HG02642 (cell line): ENCODE results near the gene PPP1R3G.
"Not testable (repeated sequence)": the region's sequence is repeated elsewhere in the genome, so short reads cannot be mapped to it uniquely, and the experiment has no call there.

Source experiments
- ATAC-seq: cut with Tn5 transposase; IDR thresholded peaks from one replicate; pipeline ENCODE4 v1.9.1; 2021; ENCODE audit warnings: mild to moderate bottlenecking; ENCODE audit not compliant: unreplicated experiment, poor library complexity

PPP1R3G gene

GRCh38 chr6:5084781-5085647 lies at the start of gene PPP1R3G:
TSS of gene PPP1R3G (plus strand) at chr6:5085341. CDS start at chr6:5085486, 145 bp downstream.
- peak; percentile 60 for ATAC-seq

GRCh38 chr6:5036269-5036668 lies 48.9 kb upstream of the PPP1R3G start:
- ATAC-seq: no peak

DNA sequence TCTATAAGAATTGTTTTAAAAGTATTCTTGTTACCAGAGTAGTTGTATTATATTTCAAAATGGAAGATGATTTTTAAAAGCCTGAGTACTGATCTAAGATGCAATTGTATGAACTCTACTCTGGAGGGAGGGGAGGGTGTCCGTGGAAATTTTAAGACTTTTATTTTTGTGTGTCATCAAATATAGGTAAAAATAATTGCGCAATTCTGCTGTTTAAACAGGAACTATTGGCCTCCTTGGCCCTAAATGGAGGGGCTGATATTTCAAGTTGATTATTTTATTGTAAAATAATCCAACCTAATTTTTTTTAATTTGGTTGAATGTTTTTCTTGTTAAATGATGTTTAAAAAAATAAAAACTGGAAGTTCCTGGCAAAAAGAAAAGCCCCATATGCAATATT lies 43.2 kb upstream of the PPP1R3G start:
- ATAC-seq: no peak

GRCh38 chr6:5042436-5042835 lies 42.7 kb upstream of the PPP1R3G start:
- no peak for ATAC-seq

DNA sequence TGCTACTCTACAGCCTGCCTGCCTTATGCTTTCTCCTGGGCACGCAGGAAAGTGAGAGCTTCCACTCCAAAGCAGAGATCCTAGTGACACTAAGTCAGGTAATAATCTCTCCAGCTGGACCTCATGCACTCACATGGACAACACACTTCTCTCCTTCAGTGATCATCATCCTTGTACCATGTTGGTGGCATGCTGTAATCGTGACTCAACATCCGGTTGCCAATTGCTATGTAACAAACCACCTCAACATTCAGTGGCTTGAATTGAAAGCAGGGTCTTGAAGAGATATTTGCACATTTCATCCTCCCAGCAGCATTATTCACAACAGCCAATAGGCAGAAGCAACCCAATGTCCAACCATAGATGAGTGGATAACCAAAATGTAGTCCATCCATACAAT lies 40.3 kb upstream of the PPP1R3G start:
- ATAC-seq: no peak

DNA sequence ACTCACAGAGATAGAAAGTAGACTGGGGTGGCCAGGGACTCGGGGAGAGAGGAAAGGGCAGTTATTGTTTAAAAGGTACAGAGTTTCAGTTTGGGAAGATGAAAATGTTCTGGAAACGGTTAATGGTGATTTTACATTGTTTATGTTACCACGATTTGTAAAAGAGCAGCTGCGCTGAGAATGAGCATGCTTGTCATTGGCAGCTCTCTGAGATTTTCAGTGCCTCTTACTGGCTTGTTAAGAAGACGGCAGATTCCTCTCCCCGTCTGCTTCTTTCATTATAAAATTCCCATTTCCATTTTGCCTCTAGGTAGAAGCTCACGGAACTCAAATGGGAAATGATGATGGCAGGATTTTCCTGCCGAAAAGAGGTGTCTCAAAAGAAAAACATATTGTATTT lies 39.7 kb upstream of the PPP1R3G start:
- no peak for ATAC-seq

DNA sequence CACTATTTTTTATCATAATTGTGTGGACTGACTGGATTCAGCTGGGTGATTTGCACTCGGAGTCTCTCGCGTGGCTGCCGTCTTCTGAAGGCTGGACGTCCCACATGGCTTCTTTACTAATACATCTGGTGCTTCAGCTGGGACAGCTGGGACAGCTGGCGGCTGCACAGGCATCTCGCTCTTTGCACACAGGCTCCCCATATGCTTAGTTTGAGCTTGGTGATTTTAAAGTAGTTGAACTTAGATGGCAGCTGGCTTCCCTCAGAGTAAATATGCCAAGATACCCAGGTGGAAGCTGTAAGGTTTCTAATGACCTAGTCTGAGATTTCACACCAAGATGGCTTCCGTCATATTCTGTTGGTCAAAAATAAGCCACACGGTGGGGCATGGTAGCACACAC lies 38.7 kb upstream of the PPP1R3G start:
- ATAC-seq: no peak

DNA sequence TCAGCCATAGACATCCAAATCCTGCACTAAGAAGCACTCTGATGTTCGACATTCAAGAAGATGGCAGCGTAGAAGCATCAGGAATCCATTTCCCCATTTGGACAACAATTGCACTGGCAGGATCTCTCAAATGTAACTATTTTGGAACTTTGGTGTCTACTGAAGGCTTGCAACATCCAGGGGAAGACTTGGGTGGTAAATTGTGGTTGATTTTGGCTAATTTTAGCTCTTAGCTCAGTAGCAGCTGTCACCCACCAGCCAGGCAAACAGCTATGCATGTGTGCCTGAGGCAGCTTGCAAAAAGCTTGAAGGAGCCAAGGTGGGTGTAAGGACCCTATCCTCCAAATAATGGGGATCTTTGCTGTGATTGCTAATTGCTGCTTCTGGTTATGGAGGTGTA lies 35.1 kb upstream of the PPP1R3G start:
- no peak for ATAC-seq

DNA sequence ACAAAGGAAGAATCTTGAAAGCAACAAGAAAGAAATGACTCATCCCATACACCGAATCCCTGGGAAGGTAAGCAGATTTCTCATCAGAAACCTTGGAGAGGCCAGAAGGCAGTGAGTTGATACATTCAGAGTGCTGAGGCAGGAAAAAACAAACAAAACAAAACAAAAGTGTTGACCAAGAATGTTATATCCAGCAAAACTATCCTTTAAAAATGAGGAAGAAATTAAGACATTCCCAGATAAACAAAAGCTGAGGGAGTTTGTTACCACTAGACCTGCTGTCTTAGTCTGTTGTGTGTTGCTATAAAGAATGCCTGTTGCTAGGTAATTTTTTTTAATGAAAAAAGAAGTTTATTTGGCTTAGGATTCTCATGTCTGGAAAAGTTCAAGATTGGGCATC lies 33.7 kb upstream of the PPP1R3G start:
- no peak for ATAC-seq

DNA sequence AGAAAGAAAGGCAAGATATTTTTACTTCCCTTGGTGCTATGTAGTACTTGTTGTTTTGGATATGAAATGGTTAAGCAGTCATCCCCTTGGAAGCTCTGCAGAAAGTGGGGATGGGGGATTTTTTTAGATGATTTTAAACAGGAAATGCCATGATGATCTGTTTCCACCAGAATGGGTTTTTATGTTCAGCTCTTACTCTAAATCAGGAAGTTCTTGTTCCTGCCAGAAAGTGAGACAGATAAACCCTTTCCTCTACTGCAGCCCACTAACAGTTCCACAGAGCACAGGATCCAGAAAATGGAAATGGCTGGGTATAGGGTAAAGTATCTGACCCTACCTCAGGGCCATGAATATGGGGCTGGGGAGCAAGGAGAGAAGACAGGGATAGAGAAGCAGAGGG lies 32.1 kb upstream of the PPP1R3G start:
- no peak for ATAC-seq

GRCh38 chr6:5053864-5054244 lies 31.3 kb upstream of the PPP1R3G start:
- no peak for ATAC-seq

DNA sequence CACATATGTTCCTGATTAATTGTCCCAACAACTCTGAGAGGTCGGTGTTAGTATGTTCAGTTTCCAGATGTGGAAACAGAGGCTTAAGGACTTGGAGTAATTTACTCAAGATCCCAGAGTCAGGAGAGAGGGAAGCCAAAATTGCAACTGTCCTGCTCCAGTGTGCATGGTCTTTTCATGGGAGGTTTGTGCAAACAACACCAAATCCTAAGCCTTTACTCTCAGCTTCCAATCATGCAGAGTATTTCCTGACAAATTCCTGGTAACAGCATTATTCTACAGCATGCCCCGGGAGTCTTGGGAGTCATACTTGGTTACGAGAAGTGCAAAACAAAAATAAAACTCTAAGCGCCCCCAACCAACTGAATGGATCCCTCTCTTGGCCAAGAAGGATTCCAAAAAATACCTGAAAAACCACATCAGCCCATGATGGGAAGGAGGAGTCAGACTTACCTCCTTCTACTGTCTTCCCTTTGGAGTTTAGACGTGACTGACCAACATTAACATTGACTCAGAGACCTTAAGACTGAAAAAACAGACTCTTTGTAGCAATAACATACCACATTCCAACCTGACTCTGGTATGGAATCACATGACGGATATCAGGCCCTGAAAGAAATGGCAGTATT lies 30.8 kb upstream of the PPP1R3G start:
- ATAC-seq: no peak

DNA sequence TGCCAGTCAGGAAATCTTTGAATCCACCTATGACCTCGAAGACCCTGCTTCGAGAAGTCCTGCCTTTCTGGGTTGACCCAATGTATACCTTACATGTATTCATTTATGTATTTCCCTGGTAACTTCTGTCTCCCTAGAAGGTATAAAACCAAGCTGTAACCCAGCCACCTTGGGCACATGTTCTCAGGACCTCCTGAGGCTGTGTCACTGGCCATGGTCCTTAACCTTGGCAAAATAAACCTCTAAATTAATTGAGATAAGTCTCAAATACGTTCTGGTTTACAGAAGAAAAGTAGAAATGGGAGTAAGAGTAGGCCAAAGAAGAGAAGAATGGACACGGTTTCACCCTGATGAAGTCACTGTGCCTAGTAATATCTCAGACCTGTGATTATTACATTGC lies 30.0 kb upstream of the PPP1R3G start:
- no peak for ATAC-seq

DNA sequence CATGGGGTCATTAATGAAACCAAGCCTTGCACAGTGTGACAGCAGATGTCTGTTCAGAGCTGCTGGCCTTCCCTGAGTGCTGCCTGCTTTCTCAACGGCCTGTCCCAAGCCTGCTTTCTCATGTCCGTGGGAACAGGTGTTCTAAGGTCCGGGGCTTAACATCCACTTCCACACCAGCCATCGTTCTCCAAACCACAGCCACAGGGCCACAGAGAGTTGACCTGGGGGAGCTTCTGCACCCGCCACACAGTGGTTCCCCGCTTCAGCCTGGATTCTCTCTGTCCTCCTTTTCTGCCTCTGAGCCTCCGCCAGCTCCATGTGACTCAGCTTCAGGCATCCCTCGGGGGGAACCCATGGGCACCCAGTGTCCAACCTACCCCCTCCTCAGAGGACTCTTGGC lies 26.9 kb upstream of the PPP1R3G start:
- no peak for ATAC-seq

GRCh38 chr6:5059036-5059896 lies 25.9 kb upstream of the PPP1R3G start:
- no peak for ATAC-seq

- not testable (repeated sequence) for ATAC-seq
These were observed 24.7 kb upstream of the PPP1R3G start for GRCh38 chr6:5060439-5060838.

- no peak for ATAC-seq
These were observed 24.0 kb upstream of the PPP1R3G start for GRCh38 chr6:5061152-5061551.

GRCh38 chr6:5063617-5064016 lies 21.5 kb upstream of the PPP1R3G start:
- ATAC-seq: no peak

DNA sequence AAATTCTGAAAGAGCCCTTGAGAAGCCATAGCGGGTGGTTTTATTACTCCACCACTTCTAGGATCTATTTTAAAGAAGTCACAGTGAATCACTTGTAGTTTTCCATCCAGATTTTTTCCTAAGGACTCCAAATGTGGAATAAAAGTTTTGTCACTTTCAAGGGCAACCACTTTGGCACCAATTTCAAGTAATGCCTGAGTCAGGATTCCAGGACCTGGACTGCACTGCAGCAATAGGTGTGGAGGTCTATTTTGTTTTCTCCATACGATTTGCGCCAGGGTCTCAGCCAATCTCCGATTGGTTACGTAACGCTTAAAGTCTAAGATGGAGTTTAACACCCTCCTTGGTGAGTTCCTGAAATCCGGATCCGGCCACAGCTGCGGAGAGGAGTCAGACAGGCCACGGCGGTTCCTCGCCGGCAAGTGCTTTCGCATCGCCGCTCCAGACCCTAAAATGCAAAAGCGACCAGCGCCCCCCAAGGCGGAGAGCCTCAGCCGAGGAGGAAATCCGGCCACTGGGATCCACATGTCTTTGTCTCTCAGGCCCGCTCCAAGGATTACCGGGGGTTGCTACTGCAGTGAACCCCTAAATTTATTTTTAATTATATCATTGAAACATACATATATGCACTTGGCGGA lies 18.6 kb upstream of the PPP1R3G start:
- ATAC-seq: no peak

GRCh38 chr6:5067305-5067704 lies 17.8 kb upstream of the PPP1R3G start:
- no peak for ATAC-seq
